Suppressor macrophage treated with lipopolysaccharide for 1 hour (primary cell): ENCODE results near the gene MUSTN1.

Source experiments
- DNase-seq, 3 donors: peaks; one replicate each; pipeline ENCODE4 v3.0.0-alpha.2; 2020 to 2022

Gene MUSTN1

DNA sequence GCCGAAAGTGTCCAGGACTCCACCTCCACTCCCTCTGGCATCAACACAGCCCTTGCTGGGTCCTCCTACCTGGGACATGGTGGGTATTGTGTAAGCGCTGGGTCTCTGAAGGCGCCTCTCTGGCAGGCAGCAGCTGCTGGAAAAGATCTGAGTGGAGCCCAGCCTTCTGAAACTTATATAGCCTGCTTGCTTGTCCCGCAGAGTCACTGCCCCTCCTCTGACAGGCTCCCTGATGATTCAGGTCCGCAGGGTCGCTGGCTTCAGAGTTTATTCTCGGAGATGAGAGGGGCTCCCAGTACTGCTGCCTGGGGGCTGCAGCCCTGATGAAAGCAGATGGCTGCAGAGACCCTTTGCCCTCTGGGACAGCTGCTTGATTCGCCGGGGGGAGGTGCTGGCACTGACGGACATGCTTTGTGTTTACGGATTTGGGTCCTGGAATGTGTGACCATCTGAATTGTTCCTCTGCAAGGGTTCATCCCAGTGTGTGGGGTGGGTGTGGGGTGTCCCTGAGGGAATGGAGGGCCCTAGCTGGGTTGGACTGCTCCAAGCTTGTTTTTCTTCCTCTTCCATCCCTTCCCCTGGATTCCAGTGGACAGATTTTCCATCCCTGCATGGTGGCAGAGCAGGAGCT, at the start of gene MUSTN1:
MUSTN1 (minus strand) TSS at position 149 of the 631 bp plus-strand sequence; CDS start at position 78, 71 bp downstream.
- DNase-seq: no peak

DNA sequence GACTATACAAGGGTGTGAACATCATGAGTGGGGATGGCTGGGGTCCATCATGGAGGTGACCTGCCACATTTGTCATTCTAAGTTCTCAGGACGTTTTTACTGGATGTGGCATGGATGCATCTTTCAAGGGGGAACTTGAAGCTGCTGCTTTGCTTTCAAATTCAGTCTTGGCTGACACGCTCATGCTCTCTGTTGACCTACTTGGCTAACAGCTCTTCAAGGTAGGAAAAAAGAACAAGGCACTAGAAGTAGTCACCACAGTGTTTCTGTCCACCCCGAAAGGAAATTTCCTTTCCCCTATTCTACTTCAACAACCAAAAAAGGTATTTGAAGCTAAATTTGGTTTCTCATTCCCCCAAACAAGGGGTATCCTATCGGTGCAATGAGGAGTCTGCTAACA, 47.6 kb upstream of the MUSTN1 start:
- DNase-seq: no peak

DNA sequence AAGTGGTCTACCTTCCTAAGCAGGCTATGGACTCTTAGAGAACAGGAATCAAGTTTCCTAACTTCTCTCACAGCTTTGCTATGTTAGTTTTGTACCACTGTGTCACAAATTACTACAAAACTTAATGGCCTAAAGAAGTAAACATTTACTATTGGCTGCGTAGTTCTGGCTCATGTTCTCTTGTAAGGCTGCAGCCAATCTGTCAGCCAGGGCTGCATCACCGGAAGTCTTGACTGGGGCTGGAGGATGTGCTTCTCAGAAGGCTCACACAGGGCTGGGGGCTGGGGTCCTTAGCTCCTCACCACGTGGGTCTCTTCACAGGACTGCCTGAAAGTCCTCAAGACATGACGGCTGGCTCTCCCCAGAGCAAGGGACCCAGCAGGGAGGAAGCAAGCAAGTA, 47.1 kb upstream of the MUSTN1 start:
- DNase-seq: no peak

DNA sequence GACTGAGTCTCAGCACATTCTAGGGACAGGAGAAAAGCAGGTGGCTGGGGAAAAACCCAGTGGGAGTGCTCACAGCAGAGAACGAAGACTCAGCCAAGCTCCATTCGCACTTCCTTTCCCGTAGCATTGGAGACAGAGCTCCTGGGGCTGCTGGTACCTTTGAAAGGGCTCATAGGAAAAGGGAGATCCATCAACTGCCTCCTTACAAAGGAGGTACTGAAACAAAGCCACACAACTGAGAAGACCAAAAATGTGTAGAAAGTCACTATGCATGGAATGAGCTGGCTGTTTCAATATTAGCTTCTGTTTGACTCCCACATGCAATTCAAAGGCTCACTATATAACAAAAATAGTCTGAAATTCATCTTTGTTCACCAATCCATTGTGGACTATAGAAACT, 45.7 kb upstream of the MUSTN1 start:
- no peak for DNase-seq

DNA sequence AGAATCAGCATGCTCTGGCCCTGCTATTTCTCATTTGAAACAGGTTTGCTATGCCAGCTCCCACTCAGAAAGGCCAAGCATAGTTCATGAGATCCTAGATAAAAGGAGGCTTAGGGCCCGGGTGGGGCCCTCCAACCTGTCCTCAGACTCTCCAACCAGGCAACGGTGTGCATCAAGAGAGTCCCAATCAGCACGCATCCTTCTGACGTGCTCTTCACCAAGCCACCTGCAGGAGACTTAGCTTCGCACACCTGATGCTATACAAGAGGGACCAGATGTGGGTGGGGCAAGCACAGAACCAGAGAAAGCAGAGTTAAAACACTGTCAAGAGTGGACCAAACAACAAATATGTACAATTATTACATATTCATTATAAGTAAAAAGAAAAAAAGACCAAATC, 45.2 kb upstream of the MUSTN1 start:
- no peak for DNase-seq

DNA sequence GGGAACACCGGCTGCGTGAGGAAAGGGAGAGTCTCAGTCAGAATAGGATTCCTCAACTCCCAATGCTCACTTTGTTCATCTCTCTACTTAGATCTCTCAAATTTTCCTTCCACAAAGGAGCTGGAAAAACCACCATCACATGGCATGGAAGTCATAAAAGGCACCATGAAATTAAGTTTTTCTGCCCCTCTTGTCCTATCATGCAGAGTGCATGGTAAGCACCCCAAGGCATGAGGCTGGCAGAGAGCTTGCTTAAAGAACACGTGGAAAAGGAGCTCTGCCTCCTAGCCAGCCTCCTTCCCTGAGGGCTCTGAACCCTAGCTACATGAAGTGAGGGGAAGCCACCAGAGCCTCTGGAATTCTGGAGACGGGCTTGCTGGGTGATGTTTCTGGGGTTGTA, 44.8 kb upstream of the MUSTN1 start:
- DNase-seq: no peak

DNA sequence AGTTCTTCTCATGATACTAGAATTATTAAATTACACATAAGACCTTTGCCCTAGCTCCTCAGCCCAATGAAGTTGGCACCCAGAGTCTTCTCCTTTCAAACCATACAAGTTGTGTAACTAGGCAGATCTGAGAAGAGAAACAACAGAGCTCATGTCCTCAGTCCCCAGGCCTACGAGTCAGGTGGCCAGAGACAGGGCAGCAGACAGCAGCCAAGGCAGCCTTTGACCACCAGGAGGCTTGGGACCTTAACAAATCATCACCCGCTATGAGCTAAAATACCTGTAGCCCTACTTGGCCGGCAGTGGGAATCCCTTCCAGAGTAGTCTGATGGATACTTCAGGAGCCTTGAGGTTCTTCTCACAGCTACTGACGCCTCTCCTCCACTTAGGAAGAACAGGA, 44.3 kb upstream of the MUSTN1 start:
- peak in 1 of 3 donors; percentile 48 for DNase-seq

DNA sequence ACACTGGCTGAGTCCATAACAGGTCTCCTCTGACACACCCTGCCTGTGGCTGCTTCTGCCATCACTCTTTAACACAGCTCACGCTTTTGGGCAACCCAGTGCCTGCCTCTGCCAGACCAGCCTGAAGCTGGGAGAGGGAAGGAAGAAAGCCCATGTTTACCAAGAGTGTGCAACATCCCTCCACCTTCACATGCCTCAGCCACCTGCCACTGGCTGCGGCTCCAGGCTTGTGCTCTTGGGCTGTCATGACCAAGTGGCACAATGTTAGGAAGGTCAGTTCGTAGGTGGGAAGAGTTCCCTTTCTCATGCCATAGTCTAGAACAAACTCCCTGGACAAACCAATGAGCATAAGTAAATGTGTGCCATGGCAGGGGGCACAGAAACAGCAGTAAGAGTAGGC, 42.3 kb upstream of the MUSTN1 start:
- DNase-seq: no peak

DNA sequence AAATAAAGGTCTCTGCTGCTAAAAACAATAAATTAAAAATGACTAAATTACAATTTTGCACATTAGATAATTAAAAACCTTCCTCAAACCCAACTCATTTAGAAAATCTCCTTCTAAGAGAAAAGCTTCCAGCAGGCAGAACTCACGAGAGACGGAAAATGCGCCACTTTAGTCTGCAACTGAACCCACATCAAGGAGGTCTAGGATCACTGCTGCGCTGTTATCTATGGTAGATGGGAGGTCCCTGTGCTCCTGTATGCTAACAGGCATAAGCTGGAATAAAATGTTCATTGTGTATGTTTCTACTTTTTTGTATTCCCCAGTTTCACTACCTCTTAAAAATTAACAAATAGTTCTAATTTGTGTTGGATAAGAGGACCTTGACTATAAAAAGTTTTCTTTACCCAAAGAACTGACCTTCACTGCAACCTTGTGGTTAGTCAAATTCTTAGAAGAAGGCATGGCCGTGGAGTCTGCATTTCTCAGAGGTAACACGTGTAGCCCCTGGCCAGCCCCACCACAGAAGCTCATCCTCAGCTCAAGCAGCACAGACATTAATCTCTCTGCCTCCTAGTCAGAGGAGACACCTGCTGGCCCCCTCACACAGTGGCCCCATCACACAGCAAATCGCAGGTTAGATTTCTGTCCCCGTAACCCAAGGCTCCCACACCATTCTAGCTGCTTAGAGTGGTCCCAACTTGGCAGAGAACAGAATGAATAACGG, 40.2 kb upstream of the MUSTN1 start:
- no peak for DNase-seq

DNA sequence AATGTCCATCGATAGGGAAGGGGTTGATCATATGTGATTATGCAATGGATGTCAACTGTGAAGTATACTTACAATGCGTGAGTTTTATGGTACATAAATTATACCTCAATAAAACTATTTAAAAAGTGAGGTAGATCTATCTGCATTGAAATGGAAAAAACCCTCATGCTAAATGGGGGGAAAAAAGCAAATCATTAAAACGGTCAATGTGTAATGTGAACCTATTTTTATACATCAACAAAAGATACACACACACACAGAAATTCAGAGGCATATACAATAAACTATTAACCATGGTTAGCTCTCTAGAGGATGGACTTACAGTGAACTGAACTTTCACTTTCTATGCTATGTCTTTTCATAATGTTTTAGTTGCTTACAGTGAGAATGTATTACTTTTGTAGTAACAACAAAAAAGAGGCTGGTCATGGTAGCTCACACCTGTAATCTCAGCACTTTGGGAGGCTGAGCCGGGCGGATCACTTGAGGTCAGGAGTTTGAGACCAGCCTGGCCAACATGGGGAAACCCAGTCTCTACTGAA, 39.4 kb upstream of the MUSTN1 start:
- DNase-seq: no peak

DNA sequence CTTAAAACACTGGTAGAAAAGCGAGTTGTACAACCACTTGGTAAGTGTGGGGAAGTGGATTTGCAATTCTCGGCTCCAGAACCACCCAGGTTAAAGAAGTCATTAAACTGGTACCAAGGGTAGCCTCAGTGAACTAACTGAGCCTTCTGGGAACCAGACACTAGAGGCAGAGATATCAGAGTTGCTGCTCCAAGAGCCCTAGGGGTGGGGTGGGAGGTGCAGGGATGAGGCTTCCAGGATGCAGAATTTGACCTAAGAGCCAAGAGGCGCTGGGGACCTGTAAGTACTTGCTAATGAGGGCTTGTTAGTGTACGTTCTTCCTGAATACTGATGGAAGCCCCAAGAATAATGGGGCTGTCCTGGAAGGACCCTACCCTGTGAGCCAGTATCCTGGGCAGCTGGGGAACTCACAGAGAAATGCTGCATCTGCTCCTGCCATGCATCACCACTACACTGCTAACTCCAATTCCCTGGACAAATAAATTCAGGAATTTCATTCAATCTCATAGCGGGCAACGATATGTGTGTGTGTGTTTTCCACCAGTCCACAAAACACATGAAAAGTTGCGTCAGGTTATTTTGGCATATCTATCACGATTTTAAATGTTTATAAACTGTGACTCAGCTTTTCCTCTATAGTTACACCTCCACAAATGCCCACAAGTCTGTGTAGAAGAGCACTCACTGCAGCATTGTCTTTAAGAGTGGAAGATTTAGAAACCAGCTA, 38.8 kb upstream of the MUSTN1 start:
- DNase-seq: no peak

DNA sequence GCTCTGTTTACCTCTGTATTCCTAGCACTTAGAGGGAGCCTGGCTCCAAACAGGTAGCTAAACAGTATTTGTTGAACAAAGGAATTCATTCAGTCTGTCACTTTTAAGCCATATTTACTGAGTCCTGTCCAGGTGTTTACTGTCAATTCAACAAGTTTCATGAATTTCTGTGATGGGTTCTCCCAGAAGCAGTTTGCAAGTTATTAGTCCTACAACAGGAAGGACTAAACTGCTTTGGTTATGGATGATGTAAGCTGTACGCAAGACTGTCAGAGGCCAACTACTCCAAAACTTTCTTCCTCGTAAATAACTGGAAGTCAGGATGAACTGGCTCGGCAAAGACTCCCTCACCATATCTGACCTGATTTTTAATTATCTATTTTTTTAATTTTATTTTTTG, 37.4 kb upstream of the MUSTN1 start:
- DNase-seq: peak in 1 of 3 donors; percentile 26

DNA sequence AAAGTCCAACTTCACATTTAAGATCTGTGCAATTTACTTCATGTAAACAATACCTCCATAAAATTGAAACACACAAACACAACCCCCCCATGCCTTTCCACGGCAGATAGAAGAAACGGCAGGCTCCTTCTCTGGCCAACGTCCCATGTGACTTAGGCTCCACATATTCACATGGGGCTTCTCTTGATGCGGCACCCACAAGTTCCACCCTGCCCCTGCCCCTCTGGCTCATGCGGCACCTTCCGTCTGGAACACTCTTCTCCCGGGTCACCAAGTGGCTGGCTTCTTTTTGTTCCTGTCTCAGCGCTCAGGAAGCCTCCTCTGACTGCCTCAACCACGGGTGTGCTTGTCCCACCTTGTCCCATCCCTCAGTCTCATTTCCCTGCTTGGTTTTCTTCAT, 36.9 kb upstream of the MUSTN1 start:
- no peak for DNase-seq

DNA sequence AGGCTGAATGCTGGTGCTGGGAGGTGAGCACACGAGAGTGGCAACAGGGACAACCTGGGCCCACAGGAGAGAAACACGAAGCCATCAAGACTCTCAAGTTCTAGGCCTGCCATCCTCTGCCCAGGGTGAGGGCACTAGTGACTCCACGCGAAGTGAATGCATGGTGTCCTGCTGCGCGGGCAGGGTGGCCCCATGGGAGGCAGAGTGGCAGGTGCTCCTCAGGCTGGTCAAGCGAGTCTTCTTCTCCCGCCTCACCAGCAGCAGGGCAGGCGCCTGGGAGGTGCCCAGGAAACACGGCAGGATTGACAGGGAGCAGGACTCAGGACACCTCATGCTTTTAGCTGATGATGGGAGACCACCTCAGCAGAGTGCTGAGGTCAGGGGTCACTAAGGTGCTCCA, 35.7 kb upstream of the MUSTN1 start:
- DNase-seq: no peak

DNA sequence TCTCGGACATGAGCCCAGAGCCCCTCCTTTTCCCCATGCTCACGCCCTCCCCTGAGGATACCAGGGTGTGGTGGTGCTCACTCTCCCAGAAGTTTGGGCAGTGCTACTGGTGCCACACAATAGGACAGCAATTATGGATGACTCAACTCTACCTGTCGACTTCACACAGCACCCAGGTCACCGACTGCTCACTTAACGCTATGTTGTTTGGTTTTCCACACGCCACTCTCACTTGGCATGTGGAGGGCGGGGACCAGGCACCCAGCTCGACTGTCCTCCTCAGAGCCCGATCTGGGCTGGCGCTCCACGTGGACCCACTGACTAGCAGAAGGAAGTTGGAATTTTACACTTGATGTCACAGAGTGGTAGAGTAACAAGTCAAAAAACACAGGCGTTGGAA, 31.6 kb upstream of the MUSTN1 start:
- DNase-seq: no peak

DNA sequence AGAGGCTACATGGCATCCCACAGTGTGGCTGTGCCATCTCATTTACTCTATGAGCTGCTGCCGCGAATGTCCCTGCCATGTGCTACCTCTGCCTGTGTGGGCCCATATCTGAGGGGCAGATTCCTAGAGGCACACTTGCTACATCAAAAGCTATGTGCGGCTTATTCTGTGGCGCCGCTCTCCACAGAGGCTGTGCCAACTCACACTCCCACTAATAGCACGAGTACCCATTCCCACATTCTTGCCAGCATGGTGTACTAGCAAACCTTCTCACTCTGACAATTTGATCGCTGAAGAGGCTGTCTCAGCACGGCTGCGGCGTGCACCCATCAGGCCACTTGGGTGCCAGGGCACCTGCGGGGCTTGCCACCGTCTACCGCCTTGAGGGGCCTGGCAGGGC, 31.2 kb upstream of the MUSTN1 start:
- DNase-seq: no peak

DNA sequence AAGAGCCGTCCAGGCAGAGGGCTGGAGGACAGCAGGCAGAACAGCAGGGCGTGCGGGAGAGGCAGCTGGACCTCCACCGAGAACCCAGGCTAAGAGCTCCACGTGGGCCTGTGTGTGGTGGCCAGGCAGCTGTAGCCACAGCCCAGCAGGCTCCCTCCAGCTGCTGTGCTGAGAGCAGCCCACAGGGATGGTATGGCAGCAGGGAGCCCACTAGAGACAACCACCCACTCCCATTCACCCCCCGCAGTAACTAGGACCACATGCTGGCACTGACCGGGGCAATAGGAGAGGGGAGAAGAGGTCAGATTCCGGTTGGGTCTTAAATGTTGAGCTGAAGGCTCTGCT, 25.6 kb upstream of the MUSTN1 start:
- no peak for DNase-seq

DNA sequence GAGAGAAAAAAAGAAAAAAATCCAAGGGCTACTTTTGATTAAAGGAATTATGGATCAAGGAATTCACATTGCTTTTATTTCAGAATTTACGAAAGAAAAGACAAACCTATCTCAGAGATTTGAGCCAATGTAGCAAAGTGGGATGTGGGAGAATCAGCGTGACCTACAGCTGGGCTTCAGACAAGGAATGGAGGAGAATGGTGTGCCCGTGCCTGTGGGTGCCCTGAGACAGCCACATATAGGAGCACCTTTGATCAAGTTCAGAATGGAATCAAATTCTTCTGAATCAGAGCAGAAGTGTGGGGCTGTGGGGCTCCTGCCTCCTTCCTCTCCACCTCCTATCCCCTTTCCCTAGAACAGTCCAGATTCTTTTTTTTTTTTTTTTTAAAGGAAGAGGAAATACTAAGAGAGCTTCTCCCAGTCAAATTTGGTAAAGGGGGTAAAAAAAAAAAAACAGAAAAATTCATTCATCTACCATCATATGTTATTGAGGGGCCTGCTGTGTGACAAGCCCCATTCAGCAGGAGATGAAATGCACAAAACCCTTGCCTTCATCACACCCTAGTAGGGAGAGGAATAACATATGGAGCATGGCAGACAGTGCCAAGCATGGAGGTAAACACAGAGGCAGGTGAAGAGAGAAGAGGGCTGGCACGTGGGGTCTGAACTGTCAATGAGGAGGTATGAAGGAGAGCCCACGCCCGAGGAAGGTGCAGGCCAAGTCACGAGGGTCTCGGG, 25.0 kb upstream of the MUSTN1 start:
- no peak for DNase-seq

DNA sequence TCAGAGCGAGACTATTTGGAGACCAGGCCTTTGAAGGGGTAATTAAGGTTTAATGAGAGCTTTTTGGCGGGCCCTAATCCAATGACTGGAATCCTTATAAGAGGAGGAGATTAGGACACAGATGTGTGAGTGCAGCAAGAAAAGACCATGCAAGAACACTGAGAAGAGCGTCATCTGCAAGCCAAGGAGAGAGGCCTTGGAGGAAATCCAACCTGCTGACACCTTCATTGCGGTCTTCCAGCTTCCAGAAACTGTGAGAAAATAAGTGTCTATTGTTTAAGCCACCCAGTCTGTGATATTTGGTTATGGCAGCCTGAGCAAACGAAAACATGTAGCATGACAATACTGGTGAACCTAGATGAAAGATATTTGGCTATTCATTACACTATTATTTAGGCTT, 23.0 kb upstream of the MUSTN1 start:
- no peak for DNase-seq

DNA sequence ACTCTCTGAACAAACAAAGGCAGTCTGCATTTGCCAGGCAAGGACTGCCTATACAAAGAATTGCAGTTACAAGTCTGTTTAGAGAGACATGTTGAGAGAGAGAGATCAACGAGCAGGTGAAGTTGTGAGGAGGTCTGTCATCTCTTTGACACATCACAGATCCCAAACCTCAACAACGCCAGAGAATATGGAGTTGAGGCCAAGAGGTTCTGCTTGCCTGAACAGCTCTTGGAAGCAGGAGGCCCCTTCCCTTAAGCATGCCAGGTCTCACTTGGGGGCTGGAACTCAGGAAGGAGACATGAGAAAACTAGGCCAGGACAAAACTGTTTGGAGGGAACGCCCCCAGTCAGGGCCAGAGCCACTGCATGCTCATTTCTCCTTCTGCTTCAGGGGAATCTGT, 22.3 kb upstream of the MUSTN1 start:
- no peak for DNase-seq

DNA sequence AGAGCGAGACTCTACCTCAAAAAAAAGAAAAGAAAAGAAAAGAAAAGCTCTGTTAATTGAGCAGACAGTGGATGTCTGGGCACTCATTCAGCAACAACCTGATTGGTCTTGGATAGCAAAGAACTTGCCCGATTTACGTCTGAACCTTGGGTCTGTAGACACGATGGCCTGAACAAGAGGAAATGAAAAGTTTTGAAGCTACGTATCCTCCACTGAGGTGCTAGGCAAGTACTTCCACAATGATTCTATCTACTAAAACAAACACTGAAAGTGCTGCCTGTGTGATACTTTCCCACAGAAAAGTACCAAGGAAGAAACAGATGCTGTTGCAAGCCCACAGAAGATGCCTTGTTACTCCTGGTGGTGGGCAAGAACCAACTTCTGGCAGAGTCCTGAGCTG, 21.8 kb upstream of the MUSTN1 start:
- DNase-seq: no peak

DNA sequence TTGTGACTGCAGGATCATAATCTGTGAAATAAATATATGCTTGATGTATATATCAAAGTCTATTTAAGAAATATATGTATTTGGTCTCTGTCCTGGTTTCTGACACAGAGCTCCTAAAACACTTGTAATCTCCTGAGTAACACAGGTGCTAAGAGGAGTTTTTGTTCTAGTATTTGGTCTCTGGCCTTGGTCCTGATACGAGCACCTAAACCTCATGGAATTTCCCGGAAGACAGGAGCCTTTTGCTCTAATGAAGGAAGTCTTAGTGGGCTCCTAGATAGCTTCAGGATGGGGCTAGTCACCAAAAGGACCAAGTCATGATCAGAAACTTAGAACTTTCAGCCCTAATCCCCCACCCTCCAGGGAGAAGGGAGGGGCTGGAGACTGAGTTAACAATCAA, 19.2 kb upstream of the MUSTN1 start:
- DNase-seq: no peak

DNA sequence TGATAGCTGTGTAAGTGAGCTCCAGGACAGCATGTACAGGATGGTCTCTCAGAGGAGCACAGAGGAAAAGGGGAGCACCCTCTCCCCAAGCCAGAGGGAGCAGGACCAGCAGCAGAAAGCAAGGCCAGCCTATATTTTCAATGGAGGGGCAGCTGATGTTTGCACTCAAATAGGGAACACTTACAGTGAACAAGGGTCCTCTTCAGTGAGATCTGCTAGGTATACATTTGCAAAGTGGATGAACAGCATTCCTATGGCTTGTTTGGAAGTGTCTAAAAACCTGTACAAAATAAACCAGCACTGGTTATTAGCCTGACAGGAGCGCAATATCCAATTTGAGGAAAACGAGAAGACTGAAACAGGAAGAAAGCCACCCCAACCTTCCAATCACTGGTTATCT, 17.6 kb upstream of the MUSTN1 start:
- DNase-seq: no peak
